ENCODE measurements around the gene TTLL10. TPM values are rescaled to one million over a fixed set of nuclear protein-coding genes. Genes with fewer than 3 reads are reported as not detected.

TTLL10 gene
- total RNA-seq, 1 donor from 2014 or later = 1.0 TPM

GRCh38 chr1:1222575-1223225, 49.0 kb downstream of the TTLL10 start:
- ATAC-seq = no peak

GRCh38 chr1:1223321-1223720, 49.6 kb downstream of the TTLL10 start:
- ATAC-seq = no peak

GRCh38 chr1:1223891-1224290, 50.2 kb downstream of the TTLL10 start:
- ATAC-seq = no peak

GRCh38 chr1:1225238-1225845, 51.7 kb downstream of the TTLL10 start:
- ATAC-seq = peak; percentile 56

- ATAC-seq = no peak
These were observed 52.2 kb downstream of the TTLL10 start for GRCh38 chr1:1225913-1226312.

GRCh38 chr1:1226566-1227362, 53.1 kb downstream of the TTLL10 start:
- no peak for ATAC-seq

GRCh38 chr1:1227386-1227785, 53.7 kb downstream of the TTLL10 start:
- no peak for ATAC-seq

GRCh38 chr1:1228187-1228586, 54.5 kb downstream of the TTLL10 start:
- ATAC-seq = no peak

GRCh38 chr1:1228596-1229321, 55.1 kb downstream of the TTLL10 start:
- no peak for ATAC-seq

GRCh38 chr1:1229770-1230169, 56.1 kb downstream of the TTLL10 start:
- ATAC-seq = no peak

GRCh38 chr1:1230656-1231399, 57.1 kb downstream of the TTLL10 start:
- ATAC-seq = peak; percentile 24

- peak; percentile 91 for ATAC-seq
These were observed 57.9 kb downstream of the TTLL10 start, which contains the start of gene SDF4 for GRCh38 chr1:1231400-1232207. TSS of gene SDF4 (minus strand) at chr1:1232001. CDS start at chr1:1228772, 3,229 bp downstream.

- ATAC-seq = no peak
These were observed 58.6 kb downstream of the TTLL10 start, which contains the start of gene B3GALT6 for GRCh38 chr1:1232208-1232795. TSS of gene B3GALT6 (plus strand) at chr1:1232237. CDS start at chr1:1232279, 42 bp downstream.

GRCh38 chr1:1232796-1233566, 59.3 kb downstream of the TTLL10 start:
- ATAC-seq = no peak

GRCh38 chr1:1233567-1233892, 59.9 kb downstream of the TTLL10 start:
- no peak for ATAC-seq

GRCh38 chr1:1234180-1234808, 60.6 kb downstream of the TTLL10 start:
- no peak for ATAC-seq

- ATAC-seq = no peak
These were observed 61.5 kb downstream of the TTLL10 start for GRCh38 chr1:1235016-1235744.

- ATAC-seq = no peak
These were observed 62.6 kb downstream of the TTLL10 start for GRCh38 chr1:1236176-1236763.
